Measurements from ENCODE around the gene GPBAR1.

GPBAR1 gene

GRCh38 chr2:218273908-218274249 is 13.1 kb downstream of the GPBAR1 start:
- DNase-seq (ENCODE audit: low read depth) = no peak
- H3K4me3 ChIP-seq (ENCODE audit: low read length) = no peak overlapping the region
- TF ChIP-seq CTCF (conservative IDR thresholded peaks at IDR 0.05; ENCODE audit: low read length) = no peak

- DNase-seq (ENCODE audit: low read depth) = no peak
- H3K4me3 ChIP-seq (ENCODE audit: low read length) = no peak overlapping the region
- no peak for TF ChIP-seq CTCF (conservative IDR thresholded peaks at IDR 0.05; ENCODE audit: low read length)
These were observed 13.8 kb downstream of the GPBAR1 start for GRCh38 chr2:218274586-218274985.

- DNase-seq (ENCODE audit: low read depth) = no peak
- no peak for TF ChIP-seq CTCF (conservative IDR thresholded peaks at IDR 0.05; ENCODE audit: low read length)
- H3K4me3 ChIP-seq (ENCODE audit: low read length) = no peak overlapping the region
These were observed 14.7 kb downstream of the GPBAR1 start for GRCh38 chr2:218275371-218276072.

GRCh38 chr2:218276986-218277755 is 16.4 kb downstream of the GPBAR1 start:
- TF ChIP-seq CTCF (conservative IDR thresholded peaks at IDR 0.05; ENCODE audit: low read length) = no peak
- H3K4me3 ChIP-seq (ENCODE audit: low read length) = no peak overlapping the region
- DNase-seq (ENCODE audit: low read depth) = no peak

- H3K4me3 ChIP-seq (ENCODE audit: low read length) = no peak overlapping the region
- DNase-seq (ENCODE audit: low read depth) = no peak
- TF ChIP-seq CTCF (conservative IDR thresholded peaks at IDR 0.05; ENCODE audit: low read length) = no peak
These were observed 17.1 kb downstream of the GPBAR1 start for GRCh38 chr2:218277921-218278320.

GRCh38 chr2:218278531-218279360 is 17.9 kb downstream of the GPBAR1 start:
- no peak for TF ChIP-seq CTCF (conservative IDR thresholded peaks at IDR 0.05; ENCODE audit: low read length)
- no peak for DNase-seq (ENCODE audit: low read depth)
- H3K4me3 ChIP-seq (ENCODE audit: low read length) = no peak overlapping the region

All from AG10803 (cell line).